NCI-H1436 treated with DMSO at 0.1 percent for 48 hours (cell line): ENCODE results near the gene SAXO1.
"Not testable (repeated sequence)": the region's sequence is repeated elsewhere in the genome, so short reads cannot be mapped to it uniquely, and the experiment has no call there.

Source experiments
- DNase-seq: peaks from one replicate; lab custom pipeline; 2025; lab: John Stamatoyannopoulos, UW

SAXO1 gene

GRCh38 chr9:18999173-18999785 is 33.7 kb downstream of the SAXO1 start:
- no peak for DNase-seq

DNA sequence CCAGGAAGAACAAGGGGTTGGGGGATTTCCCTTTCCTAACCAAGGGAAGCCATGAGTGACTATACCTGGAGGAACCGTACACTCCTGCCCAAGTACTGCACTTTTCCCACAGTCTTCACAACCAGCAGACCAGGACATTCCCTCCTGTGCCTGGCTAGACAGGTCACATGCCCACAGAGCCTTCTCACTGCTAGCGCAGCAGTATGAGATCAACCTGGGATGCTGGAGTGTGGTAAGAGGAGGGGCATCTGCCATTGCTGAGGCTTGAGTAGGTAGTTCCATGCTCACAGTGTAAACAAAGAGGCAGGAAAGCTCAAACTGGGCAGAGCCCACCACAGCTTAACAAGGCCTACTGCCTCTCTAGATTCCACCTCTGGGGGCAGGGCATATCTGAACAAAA is 35.9 kb downstream of the SAXO1 start:
- DNase-seq, result no peak

- DNase-seq, result no peak
Observed at GRCh38 chr9:18996211-18996610, 36.8 kb downstream of the SAXO1 start.

- no peak for DNase-seq
Observed at GRCh38 chr9:18994263-18994916, 38.6 kb downstream of the SAXO1 start.

DNA sequence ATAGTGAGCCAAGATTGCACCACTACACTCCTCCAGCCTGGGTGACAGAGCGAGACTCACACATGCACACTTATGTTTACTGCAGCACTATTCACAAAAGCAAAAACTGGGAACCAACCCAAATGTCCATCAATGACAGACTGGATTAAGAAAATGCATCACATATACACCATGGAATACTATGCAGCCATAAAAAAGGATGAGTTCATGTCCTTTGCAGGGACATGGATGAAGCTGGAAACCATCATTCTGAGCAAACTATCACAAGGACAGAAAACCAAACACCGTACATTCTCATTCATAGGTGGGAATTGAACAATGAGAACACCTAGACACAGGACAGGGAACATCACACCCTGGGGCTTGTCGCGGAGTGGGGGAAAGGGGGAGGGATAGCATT is 41.8 kb downstream of the SAXO1 start:
- DNase-seq, result not testable (repeated sequence)

DNA sequence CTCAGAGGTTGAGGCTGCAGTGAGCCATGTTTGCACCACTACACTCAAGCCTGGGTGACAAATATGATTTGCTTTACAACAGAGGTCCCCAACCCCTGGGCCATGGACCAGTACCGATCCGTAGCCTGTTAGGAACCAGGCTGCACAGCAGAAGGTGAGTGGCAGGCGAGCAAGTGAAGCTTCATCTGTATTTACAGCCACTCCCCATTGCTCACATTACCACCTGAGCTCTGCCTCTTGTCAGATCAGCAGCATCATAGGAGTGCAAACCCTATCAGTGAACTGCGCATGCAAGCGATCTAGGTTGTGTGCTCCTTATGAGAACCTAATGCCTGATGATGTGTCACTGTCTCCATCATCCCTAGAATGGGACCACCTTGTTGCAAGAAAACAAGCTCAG is 42.5 kb downstream of the SAXO1 start:
- no peak for DNase-seq

- no peak for DNase-seq
Observed at GRCh38 chr9:18989865-18990264, 43.1 kb downstream of the SAXO1 start.

- no peak for DNase-seq
Observed at GRCh38 chr9:18989097-18989496, 43.9 kb downstream of the SAXO1 start.

GRCh38 chr9:18988003-18988402 is 45.0 kb downstream of the SAXO1 start:
- DNase-seq, result no peak

DNA sequence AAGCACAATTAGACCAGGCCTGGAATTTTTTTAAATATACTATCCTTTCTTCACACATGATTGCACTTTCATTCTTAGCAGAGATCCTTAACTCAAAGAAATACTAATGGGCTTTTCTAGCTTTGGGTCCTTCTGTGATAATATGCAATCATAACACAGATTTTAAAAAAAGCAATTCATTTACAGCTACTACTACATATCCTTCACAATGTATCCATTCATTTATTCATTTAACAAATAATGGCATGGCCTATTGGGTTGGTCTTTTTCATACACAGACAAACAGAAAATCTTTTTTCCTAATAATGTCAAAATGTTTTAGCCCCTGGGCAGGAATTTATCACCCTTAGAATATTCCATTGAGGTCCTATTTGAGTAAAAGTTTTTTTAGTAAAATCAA is 47.0 kb downstream of the SAXO1 start:
- DNase-seq, result no peak

- no peak for DNase-seq
Observed at GRCh38 chr9:18985464-18985951, 47.5 kb downstream of the SAXO1 start.

- DNase-seq, result no peak
Observed at GRCh38 chr9:18982262-18982620, 50.8 kb downstream of the SAXO1 start.

GRCh38 chr9:18981476-18982261 is 51.3 kb downstream of the SAXO1 start:
- DNase-seq, result no peak

- no peak for DNase-seq
Observed at GRCh38 chr9:18980189-18980588, 52.8 kb downstream of the SAXO1 start.

GRCh38 chr9:18979367-18979766 is 53.6 kb downstream of the SAXO1 start:
- DNase-seq, result no peak

- no peak for DNase-seq
Observed at GRCh38 chr9:18978188-18978587, 54.8 kb downstream of the SAXO1 start.

GRCh38 chr9:18976709-18977531 is 56.1 kb downstream of the SAXO1 start:
- no peak for DNase-seq

DNA sequence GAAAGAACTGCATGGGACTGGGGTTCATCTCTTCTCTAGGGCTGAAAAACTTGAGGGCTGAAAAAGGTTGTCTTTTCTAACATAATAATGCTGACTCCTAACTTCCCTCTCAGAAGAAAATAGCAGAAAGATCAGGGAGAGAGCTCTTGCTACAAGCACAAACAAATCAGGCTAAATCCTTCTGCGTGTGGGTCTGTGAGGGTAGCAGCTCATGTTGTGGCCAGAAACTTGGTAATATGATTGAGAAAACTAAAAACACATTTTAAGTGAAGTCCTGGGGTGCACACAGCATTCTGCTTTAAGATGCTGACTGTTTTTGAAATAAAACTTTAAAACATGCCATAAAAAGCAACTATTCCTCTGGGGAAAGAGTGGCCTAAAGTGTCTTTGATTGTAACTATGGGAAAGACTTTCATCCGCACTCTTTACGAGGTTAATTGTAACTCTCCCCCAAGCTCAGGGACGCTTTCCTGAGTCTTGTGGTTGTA is 56.7 kb downstream of the SAXO1 start:
- DNase-seq, result no peak

- DNase-seq, result no peak
Observed at GRCh38 chr9:18973348-18973747, 59.7 kb downstream of the SAXO1 start.

DNA sequence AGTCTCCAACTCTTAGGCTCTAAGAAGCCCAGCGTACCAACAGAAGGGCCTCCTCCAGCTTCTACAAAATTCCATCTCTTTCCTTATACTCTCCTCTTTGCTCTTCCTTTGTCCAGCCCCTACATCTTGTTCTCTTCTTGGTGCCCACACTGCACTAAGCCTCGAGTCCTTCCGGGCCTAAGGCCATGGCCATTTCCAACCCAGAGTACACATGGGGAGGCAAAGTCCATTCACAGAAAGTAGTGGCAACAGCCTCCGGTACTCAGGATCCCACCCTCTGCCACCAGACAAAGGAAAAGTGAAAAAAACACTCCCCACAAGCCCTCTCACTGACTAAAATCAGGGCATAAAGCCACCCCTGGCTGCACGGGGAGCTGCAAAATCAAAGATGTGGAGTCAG is 60.3 kb downstream of the SAXO1 start:
- DNase-seq, result no peak

GRCh38 chr9:18971909-18972308 is 61.1 kb downstream of the SAXO1 start:
- no peak for DNase-seq

- no peak for DNase-seq
Observed at GRCh38 chr9:18971404-18971803, 61.6 kb downstream of the SAXO1 start.
